HG02571 (cell line): ENCODE measurements around the gene CMTM7.
A peak's percentile ranks its signal among the peaks of the same experiment; 100 is the strongest.
"Not testable (repeated sequence)": the region's sequence is repeated elsewhere in the genome, so short reads cannot be mapped to it uniquely, and the experiment has no call there.

Experiments used
- ATAC-seq: cut with Tn5 transposase; IDR thresholded peaks from one replicate; pipeline ENCODE4 v1.9.1; 2021; ENCODE audit warnings: mild to moderate bottlenecking, moderate library complexity; ENCODE audit not compliant: unreplicated experiment

The CMTM7 gene

DNA sequence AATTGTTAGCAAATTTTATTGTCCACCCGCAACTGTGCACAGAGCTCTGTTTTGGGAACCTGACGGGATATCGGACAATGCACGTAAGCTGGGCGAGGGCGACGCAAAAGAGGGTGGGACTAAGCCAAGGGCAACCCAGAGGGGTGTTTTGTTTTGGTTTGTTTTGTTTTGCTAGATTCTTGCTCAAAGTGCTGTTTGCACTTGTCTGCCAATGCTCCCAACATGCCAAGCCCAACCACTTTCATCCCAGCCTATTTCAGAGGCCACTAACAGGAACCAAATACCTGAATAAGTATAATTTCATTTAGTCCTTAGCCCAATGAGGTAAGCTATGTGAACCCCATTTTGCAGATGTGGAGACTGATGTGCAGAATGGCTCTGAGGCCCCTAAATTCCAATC lies 9.7 kb upstream of the CMTM7 start:
- no peak for ATAC-seq

DNA sequence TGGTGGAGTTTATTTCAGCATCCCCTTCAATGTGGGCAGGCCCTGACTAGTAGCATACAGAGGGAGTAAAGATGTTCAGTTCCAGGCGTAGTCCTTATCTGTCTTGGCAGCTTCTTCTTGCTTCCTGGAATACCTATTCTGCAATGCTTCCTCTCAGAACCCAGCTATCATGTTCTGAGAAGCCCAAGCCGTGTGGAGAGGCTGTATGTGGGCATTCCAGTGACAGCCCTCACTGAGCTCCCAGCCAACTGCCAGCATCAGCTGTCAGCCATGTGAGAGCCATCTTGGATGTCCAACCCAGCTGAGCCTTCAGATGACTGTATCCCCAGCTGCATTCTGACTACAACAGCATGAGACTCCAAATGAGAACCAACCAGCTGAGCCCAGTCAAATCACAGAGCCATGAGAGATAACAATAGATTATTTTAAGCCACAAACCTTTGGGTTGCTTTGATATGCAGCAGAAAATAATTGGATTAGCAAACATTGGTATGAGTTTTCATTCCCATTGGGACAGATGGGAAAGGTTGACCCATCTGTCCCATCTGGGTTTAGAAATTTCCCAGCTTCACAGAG lies 8.4 kb upstream of the CMTM7 start:
- ATAC-seq, result no peak

DNA sequence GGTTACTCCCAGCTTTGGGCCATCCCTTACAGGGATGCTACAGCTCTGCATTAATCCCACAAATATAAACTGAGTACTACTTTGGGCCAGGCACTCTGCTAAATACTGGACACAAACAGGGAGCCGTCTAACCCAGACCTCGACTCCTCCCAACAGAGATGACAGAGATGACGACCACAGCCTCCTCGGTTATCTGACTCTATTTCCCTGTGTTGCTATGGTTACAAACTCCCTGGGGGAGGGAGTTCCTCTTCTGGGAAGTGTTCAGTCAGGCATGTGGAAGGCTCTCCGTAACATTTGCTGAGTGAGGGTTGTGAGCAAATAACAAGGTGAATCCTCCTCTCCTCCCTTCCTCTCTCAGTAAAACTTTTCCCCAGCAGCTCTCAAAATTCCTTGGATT lies 6.7 kb upstream of the CMTM7 start:
- ATAC-seq, result no peak

- no peak for ATAC-seq
These were observed 4.1 kb upstream of the CMTM7 start for GRCh38 chr3:32387512-32387911.

- ATAC-seq, result not testable (repeated sequence)
These were observed 2.1 kb upstream of the CMTM7 start for GRCh38 chr3:32389577-32389976.

- ATAC-seq, result no peak
These were observed 1.1 kb downstream of the CMTM7 start for GRCh38 chr3:32392536-32393302.

GRCh38 chr3:32395496-32395895 lies 3.8 kb downstream of the CMTM7 start:
- no peak for ATAC-seq

DNA sequence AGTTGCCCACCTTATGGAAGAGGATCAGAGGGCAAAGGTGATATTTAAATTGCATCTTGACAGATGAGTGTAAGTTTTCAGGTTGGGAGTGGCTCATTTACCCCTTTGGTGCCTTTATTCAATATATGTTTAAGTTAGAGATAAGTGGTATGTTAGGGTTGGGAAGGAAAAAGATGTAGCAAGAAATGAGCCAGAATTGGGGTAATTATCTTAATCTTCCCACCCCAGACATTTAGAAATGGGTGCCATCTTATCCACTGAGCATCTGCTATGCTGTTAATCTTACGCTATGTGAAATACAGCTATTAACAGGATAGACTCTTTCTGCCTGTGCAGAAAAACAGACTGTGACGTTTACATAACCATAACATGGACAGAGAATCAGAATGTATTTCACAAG lies 6.3 kb downstream of the CMTM7 start:
- no peak for ATAC-seq

DNA sequence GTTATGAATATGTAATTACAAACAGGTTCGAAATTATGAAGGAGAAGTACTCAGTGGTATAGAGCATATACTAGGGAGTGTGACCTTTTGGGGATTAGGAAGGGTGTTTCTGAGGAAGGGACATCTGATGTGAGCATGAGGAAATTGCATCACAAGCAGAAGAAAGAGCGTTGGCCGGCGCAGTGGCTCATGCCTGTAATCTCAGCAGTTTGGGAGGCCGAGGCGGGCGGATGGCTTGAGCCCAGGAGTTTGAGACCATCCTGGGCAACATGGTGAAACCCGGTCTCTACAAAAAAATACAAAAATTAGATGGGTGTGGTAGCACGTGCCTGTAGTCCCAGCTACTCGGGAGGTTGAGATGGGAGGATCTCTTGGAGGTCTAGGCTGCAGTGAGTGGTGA lies 6.9 kb downstream of the CMTM7 start:
- no peak for ATAC-seq

- ATAC-seq, result no peak
These were observed 7.5 kb downstream of the CMTM7 start for GRCh38 chr3:32399030-32399620.

GRCh38 chr3:32401126-32401525 lies 9.5 kb downstream of the CMTM7 start:
- ATAC-seq, result no peak

- peak; percentile 43 for ATAC-seq
These were observed 10.0 kb downstream of the CMTM7 start for GRCh38 chr3:32401556-32402081.

DNA sequence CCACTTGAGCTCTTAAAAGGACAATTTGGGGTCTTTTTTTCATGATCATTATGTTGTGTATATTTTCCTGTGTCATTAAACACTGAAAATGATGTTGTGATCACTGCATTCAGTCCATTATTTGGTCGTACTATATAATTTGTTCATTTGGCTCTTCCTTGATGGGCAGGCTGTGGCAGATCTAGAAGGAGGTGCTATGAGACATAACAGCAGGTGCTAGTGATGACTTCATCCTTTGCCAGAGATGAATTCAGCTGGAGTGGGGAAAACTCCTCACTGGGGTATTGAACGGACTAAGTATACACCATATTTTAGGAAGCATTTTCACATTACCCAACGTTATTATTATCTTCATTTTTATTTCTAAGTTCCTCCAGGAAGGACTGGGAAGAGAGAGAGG lies 12.0 kb downstream of the CMTM7 start:
- ATAC-seq, result no peak

DNA sequence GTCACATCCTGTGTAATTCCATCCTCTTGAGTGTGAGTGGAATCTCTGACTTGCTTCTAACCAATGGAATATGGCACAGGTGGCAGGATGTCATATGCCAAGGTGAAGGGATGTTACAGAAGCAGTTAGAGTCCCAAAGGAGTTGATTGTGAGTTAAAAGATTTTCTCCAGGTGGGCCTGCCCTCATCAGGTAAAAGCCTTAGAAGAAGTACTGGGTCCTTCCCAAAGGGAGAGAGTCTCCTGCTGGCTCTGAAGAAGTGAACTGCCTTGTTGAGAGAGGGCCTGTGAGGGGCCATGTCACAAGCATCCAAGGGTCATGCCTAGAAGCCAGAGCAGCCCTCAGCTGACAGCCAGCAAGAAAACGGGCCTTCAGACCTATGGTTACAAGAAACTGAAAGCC lies 13.1 kb downstream of the CMTM7 start:
- ATAC-seq, result no peak

DNA sequence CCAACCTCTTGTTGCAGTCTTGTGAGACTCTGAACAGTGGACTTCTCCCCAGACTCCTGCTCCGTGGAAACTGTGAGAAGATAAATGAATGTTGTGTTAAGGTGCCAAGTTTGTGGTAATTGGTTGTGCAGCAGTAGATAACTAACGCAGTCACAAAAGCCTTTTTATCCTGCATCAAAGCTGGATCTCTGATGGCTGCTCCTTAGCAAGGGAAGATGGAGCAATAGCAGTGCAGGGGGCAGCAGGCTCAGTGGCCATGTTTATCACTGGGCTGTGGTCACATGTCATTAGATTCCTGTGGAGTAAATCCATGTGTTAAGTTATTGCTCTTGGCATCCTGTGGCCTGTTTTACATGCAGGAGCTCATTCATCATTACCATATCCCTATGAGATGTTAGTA lies 13.5 kb downstream of the CMTM7 start:
- ATAC-seq, result no peak

GRCh38 chr3:32405711-32406323 lies 14.2 kb downstream of the CMTM7 start:
- no peak for ATAC-seq

- no peak for ATAC-seq
These were observed 15.1 kb downstream of the CMTM7 start for GRCh38 chr3:32406486-32407408.

DNA sequence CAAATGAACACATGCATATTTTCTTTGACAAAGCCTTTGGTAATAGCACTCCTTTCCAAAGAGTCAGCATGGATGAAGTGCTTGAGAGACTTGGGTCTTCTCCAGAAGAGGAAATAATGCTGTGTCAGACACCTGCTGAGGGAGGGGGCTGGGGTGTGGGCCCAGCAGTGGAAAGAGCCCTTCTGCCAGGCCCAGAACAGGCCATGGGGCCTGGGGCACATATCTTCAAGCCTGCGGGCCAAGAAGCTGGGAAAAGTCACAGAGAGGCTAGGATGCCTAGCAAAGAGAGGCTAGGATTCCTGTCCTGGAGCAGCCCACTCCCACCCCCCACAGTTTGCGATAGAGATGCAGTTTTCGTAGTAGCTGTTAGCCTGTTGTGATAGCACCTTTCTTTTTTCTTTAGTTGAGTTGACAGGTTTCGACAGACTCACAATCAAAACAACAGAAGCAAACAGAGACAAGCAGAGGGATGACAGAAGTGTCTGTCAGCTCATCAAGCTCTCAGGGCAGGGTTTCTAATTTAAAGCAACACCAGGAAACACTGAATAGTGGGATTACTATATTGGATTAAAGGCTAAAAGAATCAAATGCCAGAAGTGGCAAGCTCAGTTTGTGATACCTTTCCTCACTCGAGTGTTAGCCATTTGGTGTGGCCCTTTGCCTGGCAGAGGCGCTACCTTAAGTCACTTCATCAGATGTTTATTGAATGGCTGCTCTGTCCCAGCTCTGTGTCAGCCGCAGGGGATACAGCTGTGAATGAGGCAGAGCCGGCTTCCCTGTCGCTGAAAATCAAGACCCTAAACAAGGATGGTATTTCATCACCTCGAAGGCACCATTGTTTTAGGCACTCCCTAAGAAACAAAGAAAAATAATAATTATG lies 19.0 kb downstream of the CMTM7 start:
- ATAC-seq, result no peak

GRCh38 chr3:32411442-32411841 lies 19.8 kb downstream of the CMTM7 start:
- ATAC-seq, result no peak

DNA sequence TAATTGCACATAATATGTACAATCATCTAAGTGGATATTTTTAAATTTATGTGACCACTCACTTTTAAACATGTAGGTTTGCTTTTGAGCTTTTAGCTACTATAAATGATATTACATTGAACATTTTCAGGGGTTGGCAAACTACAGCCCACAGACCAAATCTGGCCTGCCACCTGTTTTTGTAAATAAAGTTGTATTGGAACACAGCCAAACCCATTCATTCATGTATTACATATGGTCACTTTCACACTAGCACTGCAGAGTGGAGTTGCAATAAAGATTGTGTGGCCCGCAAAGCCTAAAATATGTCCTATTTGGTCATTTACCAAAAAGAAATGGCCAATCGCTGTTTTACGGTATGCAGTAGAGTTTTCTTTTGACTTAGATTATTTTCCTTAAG lies 21.2 kb downstream of the CMTM7 start:
- no peak for ATAC-seq
